ENCODE measurements around the gene SLC41A2. TPM values are rescaled to one million over a fixed set of nuclear protein-coding genes. Genes with fewer than 3 reads are reported as not detected.

The SLC41A2 gene
- total and polyA plus RNA-seq, 2 of the 13 experiments (the other 11 are each of a cell fraction or from before 2014, with no cell fraction given), result 2.3 to 12.8 TPM

- TF ChIP-seq THAP7 (CRISPR knock-in tag; IDR thresholded peaks at IDR 0.05) (0 out of 2 replicates have a peak, but pooled peaks have one; percentile 55), PITX1 (CRISPR knock-in tag; IDR thresholded peaks at IDR 0.05) (0 out of 2 replicates have a peak, but pooled peaks have one; percentile 27), HOXA3 (CRISPR knock-in tag; IDR thresholded peaks at IDR 0.05) (peak; percentile 13; the same call in 1 of the 2 replicates), MED13 (CRISPR knock-in tag; IDR thresholded peaks at IDR 0.05) (0 out of 2 replicates have a peak, but pooled peaks have one; percentile 27), GATAD1 (CRISPR knock-in tag; IDR thresholded peaks at IDR 0.05) (peak; percentile 14; the same call in 1 of the 2 replicates), TFAP4 (IDR thresholded peaks at IDR 0.05; ENCODE audit: borderline replicate concordance, low read depth) (peak; percentile 34; the same call in 1 of the 2 replicates), SMYD3 (CRISPR knock-in tag; IDR thresholded peaks at IDR 0.05) (0 out of 2 replicates have a peak, but pooled peaks have one; percentile 42), PRDM10 (CRISPR knock-in tag; IDR thresholded peaks at IDR 0.05; ENCODE audit: low read depth) (no peak; the same call in 1 of the 2 replicates), FIP1L1 (IDR thresholded peaks at IDR 0.05; ENCODE audit: borderline replicate concordance, insufficient read depth, low read depth, low read length) (no peak), MAFG (CRISPR knock-in tag; IDR thresholded peaks at IDR 0.05) (peak; percentile 88), ZNF782 (CRISPR knock-in tag; IDR thresholded peaks at IDR 0.05; ENCODE audit: borderline replicate concordance) (0 out of 2 replicates have a peak, but pooled peaks have one; percentile 37), ARID2 (CRISPR knock-in tag; IDR thresholded peaks at IDR 0.05; ENCODE audit: borderline replicate concordance) (no peak), SP1 (IDR thresholded peaks at IDR 0.05) (no peak), SP1 (CRISPR knock-in tag; IDR thresholded peaks at IDR 0.05) (no peak), ZBTB38 (CRISPR knock-in tag; IDR thresholded peaks at IDR 0.05) (no peak), SKIL (CRISPR knock-in tag; IDR thresholded peaks at IDR 0.05; ENCODE audit: borderline replicate concordance) (0 out of 2 replicates have a peak, but pooled peaks have one; percentile 15), SALL1 (CRISPR knock-in tag; IDR thresholded peaks at IDR 0.05) (peak; percentile 45)
- TF ChIP-seq, protein P1, sequence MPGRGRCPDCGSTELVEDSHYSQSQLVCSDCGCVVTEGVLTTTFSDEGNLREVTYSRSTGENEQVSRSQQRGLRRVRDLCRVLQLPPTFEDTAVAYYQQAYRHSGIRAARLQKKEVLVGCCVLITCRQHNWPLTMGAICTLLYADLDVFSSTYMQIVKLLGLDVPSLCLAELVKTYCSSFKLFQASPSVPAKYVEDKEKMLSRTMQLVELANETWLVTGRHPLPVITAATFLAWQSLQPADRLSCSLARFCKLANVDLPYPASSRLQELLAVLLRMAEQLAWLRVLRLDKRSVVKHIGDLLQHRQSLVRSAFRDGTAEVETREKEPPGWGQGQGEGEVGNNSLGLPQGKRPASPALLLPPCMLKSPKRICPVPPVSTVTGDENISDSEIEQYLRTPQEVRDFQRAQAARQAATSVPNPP (CRISPR knock-in tag; IDR thresholded peaks at IDR 0.05), result no peak
These were observed at the start of gene SLC41A2 (continued) for GRCh38 chr12:104958001-104958804.

Data from HepG2 (cell line).